Stomach (tissue), 4 donors: ENCODE measurements around the gene OMA1.

ENCODE experiments used
- CTCF ChIP-seq, 7 experiments: fragments of 450-650 bp in 4 of 7; fragments of 200-600 bp in 3 of 7; sonication (generic) in 3 of 7; IDR thresholded peaks; one replicate each; pipeline ENCODE4 v1.5.1; 2016 to 2019; ENCODE audit warnings: antibody characterized with exemption in 7 of 7, control low read depth in 2 of 7, mild to moderate bottlenecking in 1 of 7
- EP300 ChIP-seq: sonication (generic); formaldehyde crosslinking; IDR thresholded peaks from one replicate; pipeline ENCODE4 v1.6.1; 2017; ENCODE audit warnings: antibody characterized with exemption
- POLR2A ChIP-seq, 4 donors: fragments of 450-650 bp; IDR thresholded peaks; one replicate each; pipeline ENCODE4 v1.6.1; 2016; ENCODE audit warnings: antibody characterized with exemption in 4 of 4, control low read depth in 2 of 4, mild to moderate bottlenecking in 1 of 4, moderate library complexity in 1 of 4
- POLR2AphosphoS5 ChIP-seq, 3 donors: sonication (generic); formaldehyde crosslinking; IDR thresholded peaks; one replicate each; pipeline ENCODE4 v1.6.1; 2016; ENCODE audit warnings: antibody characterized with exemption in 3 of 3

GRCh38 chr1:58584082-58584895 lies 37.8 kb upstream of the OMA1 start:
- TF ChIP-seq POLR2A (IDR thresholded peaks at IDR 0.05) (no peak), CTCF (IDR thresholded peaks at IDR 0.05) (no peak), POLR2AphosphoS5 (IDR thresholded peaks at IDR 0.05) (peak; percentile 29 to 49 (median 35)), EP300 (no peak)
